GM23338 (cell line): ENCODE data around the gene TMPRSS2.

Source experiments
- CREB1 ChIP-seq: fragments of 250-450 bp; sonication (Bioruptor Pico); IDR thresholded peaks from 2 replicates; pipeline ENCODE4 v1.5.0; 2020; ENCODE audit warnings: low read depth, mild to moderate bottlenecking, moderate library complexity
- EZH2 ChIP-seq: fragments of 200-600 bp; sonication (generic); IDR thresholded peaks from one replicate; pipeline ENCODE4 v1.8.0; 2017; ENCODE audit warnings: antibody characterized with exemption, mild to moderate bottlenecking, low read depth; ENCODE audit not compliant: unreplicated experiment
- EZH2phosphoT487 ChIP-seq: fragments of 200-600 bp; sonication (generic); IDR thresholded peaks from one replicate; pipeline ENCODE4 v1.8.1; 2018; ENCODE audit warnings: antibody characterized with exemption; ENCODE audit not compliant: unreplicated experiment
- JUNB ChIP-seq: IDR thresholded peaks from one replicate; pipeline ENCODE4 v1.6.1; 2016; ENCODE audit warnings: antibody characterized with exemption; ENCODE audit not compliant: unreplicated experiment
- NANOG ChIP-seq: IDR thresholded peaks from 2 replicates; pipeline ENCODE4 v1.6.1; 2016; ENCODE audit warnings: antibody characterized with exemption, borderline replicate concordance
- POLR2AphosphoS5 ChIP-seq: IDR thresholded peaks from 2 replicates; pipeline ENCODE4 v1.6.1; 2016; ENCODE audit warnings: antibody characterized with exemption, low read depth
- STAT1 ChIP-seq: IDR thresholded peaks from one replicate; pipeline ENCODE4 v1.6.1; 2016; ENCODE audit warnings: antibody characterized with exemption; ENCODE audit not compliant: unreplicated experiment
- ZNF114 ChIP-seq: fragments of 250-450 bp; sonication (Bioruptor Pico); IDR thresholded peaks from 2 replicates; pipeline ENCODE4 v1.5.0; 2020; ENCODE audit warnings: mild to moderate bottlenecking, moderate library complexity
- ZNF331 ChIP-seq: fragments of 250-450 bp; sonication (Bioruptor Pico); IDR thresholded peaks from 2 replicates; pipeline ENCODE4 v1.5.0; 2020; ENCODE audit warnings: low read depth, mild to moderate bottlenecking, moderate library complexity
- TF ChIP-seq, protein P1 (sequence below), 2 experiments: fragments of 200-600 bp in 1 of 2; sonication (generic) in 1 of 2; conservative IDR thresholded peaks; 2 replicates each; pipeline versions ENCODE4 v1.5.1 to v1.6.1; 2016 to 2017; ENCODE audit warnings: antibody characterized with exemption in 2 of 2, low read depth in 2 of 2, mild to moderate bottlenecking in 2 of 2, moderate library complexity in 1 of 2
- TF ChIP-seq, protein P2 (sequence below): IDR thresholded peaks from one replicate; pipeline ENCODE4 v1.6.1; 2018; ENCODE audit warnings: antibody characterized with exemption; ENCODE audit not compliant: unreplicated experiment
- TF ChIP-seq, protein P3 (sequence below): IDR thresholded peaks from 2 replicates; pipeline ENCODE4 v1.6.1; 2016; ENCODE audit warnings: antibody characterized with exemption
- TF ChIP-seq, protein P4 (sequence below): fragments of 250-450 bp; sonication (Bioruptor Pico); IDR thresholded peaks from 2 replicates; pipeline ENCODE4 v1.5.0; 2020; ENCODE audit warnings: mild to moderate bottlenecking, moderate library complexity

DNA sequence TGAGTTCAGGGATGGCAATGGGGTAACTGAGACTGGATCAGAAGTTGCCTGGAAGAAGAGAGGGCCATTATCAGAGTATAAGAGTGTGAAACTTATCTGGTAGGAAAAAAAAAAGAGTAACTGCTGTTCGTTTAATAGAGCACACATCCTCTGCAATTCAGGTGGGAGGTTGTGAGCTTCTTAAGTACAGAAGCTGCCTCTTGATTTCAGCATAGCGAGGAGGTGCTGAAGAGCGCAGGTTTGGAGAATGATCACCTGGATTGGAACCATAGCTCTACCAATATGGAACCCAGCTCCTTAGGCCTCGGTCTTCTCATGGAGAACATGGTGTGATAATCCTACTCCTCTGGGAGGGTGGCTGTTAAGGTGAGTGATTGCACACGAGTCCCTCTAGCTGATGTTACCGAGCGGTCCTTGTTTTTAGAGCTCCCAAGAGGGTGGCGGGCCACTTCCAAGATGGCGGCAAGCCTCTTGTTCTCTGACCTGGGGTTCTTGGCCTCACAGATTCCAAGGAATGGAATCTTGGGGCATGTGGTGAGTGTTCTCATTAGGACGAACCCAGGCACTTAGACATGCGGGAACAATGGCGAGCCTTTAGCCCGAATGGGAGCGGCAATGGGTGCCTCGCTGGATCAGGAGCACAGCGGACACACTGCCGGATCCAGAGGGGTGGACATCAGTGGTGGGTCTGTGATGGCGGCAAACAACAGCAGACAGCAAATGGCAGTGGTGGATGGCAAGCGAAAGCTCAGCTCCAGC lies 85.2 kb downstream of the TMPRSS2 start:
- TF ChIP-seq, protein P1, sequence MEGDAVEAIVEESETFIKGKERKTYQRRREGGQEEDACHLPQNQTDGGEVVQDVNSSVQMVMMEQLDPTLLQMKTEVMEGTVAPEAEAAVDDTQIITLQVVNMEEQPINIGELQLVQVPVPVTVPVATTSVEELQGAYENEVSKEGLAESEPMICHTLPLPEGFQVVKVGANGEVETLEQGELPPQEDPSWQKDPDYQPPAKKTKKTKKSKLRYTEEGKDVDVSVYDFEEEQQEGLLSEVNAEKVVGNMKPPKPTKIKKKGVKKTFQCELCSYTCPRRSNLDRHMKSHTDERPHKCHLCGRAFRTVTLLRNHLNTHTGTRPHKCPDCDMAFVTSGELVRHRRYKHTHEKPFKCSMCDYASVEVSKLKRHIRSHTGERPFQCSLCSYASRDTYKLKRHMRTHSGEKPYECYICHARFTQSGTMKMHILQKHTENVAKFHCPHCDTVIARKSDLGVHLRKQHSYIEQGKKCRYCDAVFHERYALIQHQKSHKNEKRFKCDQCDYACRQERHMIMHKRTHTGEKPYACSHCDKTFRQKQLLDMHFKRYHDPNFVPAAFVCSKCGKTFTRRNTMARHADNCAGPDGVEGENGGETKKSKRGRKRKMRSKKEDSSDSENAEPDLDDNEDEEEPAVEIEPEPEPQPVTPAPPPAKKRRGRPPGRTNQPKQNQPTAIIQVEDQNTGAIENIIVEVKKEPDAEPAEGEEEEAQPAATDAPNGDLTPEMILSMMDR (conservative IDR thresholded peaks at IDR 0.05; ENCODE audit: low read depth in 2 of 2): no peak
- TF ChIP-seq, protein P2, sequence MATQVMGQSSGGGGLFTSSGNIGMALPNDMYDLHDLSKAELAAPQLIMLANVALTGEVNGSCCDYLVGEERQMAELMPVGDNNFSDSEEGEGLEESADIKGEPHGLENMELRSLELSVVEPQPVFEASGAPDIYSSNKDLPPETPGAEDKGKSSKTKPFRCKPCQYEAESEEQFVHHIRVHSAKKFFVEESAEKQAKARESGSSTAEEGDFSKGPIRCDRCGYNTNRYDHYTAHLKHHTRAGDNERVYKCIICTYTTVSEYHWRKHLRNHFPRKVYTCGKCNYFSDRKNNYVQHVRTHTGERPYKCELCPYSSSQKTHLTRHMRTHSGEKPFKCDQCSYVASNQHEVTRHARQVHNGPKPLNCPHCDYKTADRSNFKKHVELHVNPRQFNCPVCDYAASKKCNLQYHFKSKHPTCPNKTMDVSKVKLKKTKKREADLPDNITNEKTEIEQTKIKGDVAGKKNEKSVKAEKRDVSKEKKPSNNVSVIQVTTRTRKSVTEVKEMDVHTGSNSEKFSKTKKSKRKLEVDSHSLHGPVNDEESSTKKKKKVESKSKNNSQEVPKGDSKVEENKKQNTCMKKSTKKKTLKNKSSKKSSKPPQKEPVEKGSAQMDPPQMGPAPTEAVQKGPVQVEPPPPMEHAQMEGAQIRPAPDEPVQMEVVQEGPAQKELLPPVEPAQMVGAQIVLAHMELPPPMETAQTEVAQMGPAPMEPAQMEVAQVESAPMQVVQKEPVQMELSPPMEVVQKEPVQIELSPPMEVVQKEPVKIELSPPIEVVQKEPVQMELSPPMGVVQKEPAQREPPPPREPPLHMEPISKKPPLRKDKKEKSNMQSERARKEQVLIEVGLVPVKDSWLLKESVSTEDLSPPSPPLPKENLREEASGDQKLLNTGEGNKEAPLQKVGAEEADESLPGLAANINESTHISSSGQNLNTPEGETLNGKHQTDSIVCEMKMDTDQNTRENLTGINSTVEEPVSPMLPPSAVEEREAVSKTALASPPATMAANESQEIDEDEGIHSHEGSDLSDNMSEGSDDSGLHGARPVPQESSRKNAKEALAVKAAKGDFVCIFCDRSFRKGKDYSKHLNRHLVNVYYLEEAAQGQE: no peak
- TF ChIP-seq EZH2 (no peak), EZH2phosphoT487 (no peak), POLR2AphosphoS5 (no peak), CREB1 (CRISPR knock-in tag) (no peak), JUNB (no peak), ZNF331 (no peak), STAT1 (no peak), ZNF114 (CRISPR knock-in tag) (no peak), NANOG (no peak)
- TF ChIP-seq, protein P3, sequence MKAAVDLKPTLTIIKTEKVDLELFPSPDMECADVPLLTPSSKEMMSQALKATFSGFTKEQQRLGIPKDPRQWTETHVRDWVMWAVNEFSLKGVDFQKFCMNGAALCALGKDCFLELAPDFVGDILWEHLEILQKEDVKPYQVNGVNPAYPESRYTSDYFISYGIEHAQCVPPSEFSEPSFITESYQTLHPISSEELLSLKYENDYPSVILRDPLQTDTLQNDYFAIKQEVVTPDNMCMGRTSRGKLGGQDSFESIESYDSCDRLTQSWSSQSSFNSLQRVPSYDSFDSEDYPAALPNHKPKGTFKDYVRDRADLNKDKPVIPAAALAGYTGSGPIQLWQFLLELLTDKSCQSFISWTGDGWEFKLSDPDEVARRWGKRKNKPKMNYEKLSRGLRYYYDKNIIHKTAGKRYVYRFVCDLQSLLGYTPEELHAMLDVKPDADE: no peak
- TF ChIP-seq, protein P4, sequence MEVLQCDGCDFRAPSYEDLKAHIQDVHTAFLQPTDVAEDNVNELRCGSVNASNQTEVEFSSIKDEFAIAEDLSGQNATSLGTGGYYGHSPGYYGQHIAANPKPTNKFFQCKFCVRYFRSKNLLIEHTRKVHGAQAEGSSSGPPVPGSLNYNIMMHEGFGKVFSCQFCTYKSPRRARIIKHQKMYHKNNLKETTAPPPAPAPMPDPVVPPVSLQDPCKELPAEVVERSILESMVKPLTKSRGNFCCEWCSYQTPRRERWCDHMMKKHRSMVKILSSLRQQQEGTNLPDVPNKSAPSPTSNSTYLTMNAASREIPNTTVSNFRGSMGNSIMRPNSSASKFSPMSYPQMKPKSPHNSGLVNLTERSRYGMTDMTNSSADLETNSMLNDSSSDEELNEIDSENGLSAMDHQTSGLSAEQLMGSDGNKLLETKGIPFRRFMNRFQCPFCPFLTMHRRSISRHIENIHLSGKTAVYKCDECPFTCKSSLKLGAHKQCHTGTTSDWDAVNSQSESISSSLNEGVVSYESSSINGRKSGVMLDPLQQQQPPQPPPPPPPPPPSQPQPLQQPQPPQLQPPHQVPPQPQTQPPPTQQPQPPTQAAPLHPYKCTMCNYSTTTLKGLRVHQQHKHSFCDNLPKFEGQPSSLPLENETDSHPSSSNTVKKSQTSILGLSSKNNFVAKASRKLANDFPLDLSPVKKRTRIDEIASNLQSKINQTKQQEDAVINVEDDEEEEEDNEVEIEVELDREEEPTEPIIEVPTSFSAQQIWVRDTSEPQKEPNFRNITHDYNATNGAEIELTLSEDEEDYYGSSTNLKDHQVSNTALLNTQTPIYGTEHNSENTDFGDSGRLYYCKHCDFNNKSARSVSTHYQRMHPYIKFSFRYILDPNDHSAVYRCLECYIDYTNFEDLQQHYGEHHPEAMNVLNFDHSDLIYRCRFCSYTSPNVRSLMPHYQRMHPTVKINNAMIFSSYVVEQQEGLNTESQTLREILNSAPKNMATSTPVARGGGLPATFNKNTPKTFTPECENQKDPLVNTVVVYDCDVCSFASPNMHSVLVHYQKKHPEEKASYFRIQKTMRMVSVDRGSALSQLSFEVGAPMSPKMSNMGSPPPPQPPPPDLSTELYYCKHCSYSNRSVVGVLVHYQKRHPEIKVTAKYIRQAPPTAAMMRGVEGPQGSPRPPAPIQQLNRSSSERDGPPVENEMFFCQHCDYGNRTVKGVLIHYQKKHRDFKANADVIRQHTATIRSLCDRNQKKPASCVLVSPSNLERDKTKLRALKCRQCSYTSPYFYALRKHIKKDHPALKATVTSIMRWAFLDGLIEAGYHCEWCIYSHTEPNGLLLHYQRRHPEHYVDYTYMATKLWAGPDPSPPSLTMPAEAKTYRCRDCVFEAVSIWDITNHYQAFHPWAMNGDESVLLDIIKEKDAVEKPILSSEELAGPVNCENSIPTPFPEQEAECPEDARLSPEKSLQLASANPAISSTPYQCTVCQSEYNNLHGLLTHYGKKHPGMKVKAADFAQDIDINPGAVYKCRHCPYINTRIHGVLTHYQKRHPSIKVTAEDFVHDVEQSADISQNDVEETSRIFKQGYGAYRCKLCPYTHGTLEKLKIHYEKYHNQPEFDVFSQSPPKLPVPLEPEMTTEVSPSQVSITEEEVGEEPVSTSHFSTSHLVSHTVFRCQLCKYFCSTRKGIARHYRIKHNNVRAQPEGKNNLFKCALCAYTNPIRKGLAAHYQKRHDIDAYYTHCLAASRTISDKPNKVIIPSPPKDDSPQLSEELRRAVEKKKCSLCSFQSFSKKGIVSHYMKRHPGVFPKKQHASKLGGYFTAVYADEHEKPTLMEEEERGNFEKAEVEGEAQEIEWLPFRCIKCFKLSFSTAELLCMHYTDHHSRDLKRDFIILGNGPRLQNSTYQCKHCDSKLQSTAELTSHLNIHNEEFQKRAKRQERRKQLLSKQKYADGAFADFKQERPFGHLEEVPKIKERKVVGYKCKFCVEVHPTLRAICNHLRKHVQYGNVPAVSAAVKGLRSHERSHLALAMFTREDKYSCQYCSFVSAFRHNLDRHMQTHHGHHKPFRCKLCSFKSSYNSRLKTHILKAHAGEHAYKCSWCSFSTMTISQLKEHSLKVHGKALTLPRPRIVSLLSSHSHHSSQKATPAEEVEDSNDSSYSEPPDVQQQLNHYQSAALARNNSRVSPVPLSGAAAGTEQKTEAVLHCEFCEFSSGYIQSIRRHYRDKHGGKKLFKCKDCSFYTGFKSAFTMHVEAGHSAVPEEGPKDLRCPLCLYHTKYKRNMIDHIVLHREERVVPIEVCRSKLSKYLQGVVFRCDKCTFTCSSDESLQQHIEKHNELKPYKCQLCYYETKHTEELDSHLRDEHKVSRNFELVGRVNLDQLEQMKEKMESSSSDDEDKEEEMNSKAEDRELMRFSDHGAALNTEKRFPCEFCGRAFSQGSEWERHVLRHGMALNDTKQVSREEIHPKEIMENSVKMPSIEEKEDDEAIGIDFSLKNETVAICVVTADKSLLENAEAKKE (CRISPR knock-in tag): no peak
